Keratinocyte (primary cell): ENCODE results near the gene GSC2. TPM values are rescaled to one million over a fixed set of nuclear protein-coding genes. Genes with fewer than 3 reads are reported as not detected.

ENCODE experiments used
- DNase-seq: peaks from one replicate; pipeline ENCODE4 v3.0.0-alpha.2; 2011; ENCODE audit warnings: low read depth, missing footprints, low spot score
- FAIRE-seq: peaks from 2 replicates; lab custom pipeline; 2011; peaks lifted over from hg19 to GRCh38; lab: Jason Lieb, UNC
- H2AFZ ChIP-seq: 2 replicates; pipeline ENCODE4 v1.6.0; 2012; ENCODE audit warnings: low read length, control low read depth, inconsistent platforms; ENCODE audit not compliant: control insufficient read depth
- H3K27ac ChIP-seq: 2 replicates; pipeline ENCODE4 v1.5.1; 2011; ENCODE audit warnings: low read length; ENCODE audit not compliant: control insufficient read depth, insufficient read depth
- H3K27me3 ChIP-seq: 3 replicates; pipeline ENCODE4 v1.6.0; 2011; ENCODE audit warnings: low read length; ENCODE audit not compliant: control insufficient read depth, insufficient read depth; ENCODE audit errors: extremely low read depth
- H3K36me3 ChIP-seq, 2 experiments: 2 replicates in 1 of 2; 3 replicates in 1 of 2; pipeline ENCODE4 v1.5.1; 2011; ENCODE audit warnings: low read length in 2 of 2, mild to moderate bottlenecking in 1 of 2; ENCODE audit not compliant: control insufficient read depth in 2 of 2, insufficient read depth in 2 of 2; ENCODE audit errors: extremely low read depth in 1 of 2
- H3K4me1 ChIP-seq: 3 replicates; pipeline ENCODE4 v1.5.1; 2011; ENCODE audit warnings: low read length; ENCODE audit not compliant: control insufficient read depth, insufficient read depth; ENCODE audit errors: extremely low read depth
- H3K4me2 ChIP-seq: 3 replicates; pipeline ENCODE4 v1.6.0; 2011; ENCODE audit warnings: low read depth, low read length; ENCODE audit not compliant: control insufficient read depth, insufficient read depth; ENCODE audit errors: extremely low read depth
- H3K4me3 ChIP-seq, 3 experiments: fragments of 200-600 bp in 1 of 3; sonication (generic) in 1 of 3; 2 replicates in 2 of 3; 3 replicates in 1 of 3; pipeline ENCODE4 v1.5.1; 2011 to 2016; ENCODE audit warnings: low read length in 3 of 3, mild to moderate bottlenecking in 3 of 3, control low read depth in 2 of 3, inconsistent platforms in 1 of 3, low read depth in 1 of 3, mixed read lengths in 1 of 3, mixed run types in 1 of 3, moderate library complexity in 1 of 3; ENCODE audit not compliant: control insufficient read depth in 2 of 3, insufficient read depth in 2 of 3; ENCODE audit errors: extremely low read depth in 1 of 3
- H3K79me2 ChIP-seq: 2 replicates; pipeline ENCODE4 v1.6.0; 2012; ENCODE audit warnings: low read length; ENCODE audit not compliant: control insufficient read depth, insufficient read depth
- H3K9ac ChIP-seq: 3 replicates; pipeline ENCODE4 v1.6.0; 2011; ENCODE audit warnings: low read length; ENCODE audit not compliant: control insufficient read depth, insufficient read depth; ENCODE audit errors: extremely low read depth
- H3K9me1 ChIP-seq: 3 replicates; pipeline ENCODE4 v1.6.0; 2011; ENCODE audit warnings: low read length; ENCODE audit not compliant: control insufficient read depth, insufficient read depth; ENCODE audit errors: extremely low read depth
- H3K9me3 ChIP-seq: 2 replicates; pipeline ENCODE4 v1.5.1; 2012; ENCODE audit warnings: low read depth, low read length; ENCODE audit not compliant: control insufficient read depth
- H4K20me1 ChIP-seq: 3 replicates; pipeline ENCODE4 v1.6.0; 2011; ENCODE audit warnings: low read length; ENCODE audit not compliant: control insufficient read depth, insufficient read depth; ENCODE audit errors: extremely low read depth
- EZH2 ChIP-seq: IDR thresholded peaks from one replicate; pipeline ENCODE4 v1.6.1; 2012; ENCODE audit warnings: inconsistent platforms, mild to moderate bottlenecking, low read length, moderate library complexity
- dilution Hi-C: fragments of 300-500 bp; cut with MboI; formaldehyde crosslinking; loops from one replicate; pipeline ENCODE4 v1.7.0; 2020; ENCODE audit warnings: low sequenced_read_pairs; ENCODE audit not compliant: extremely low pct_ligation_motif_present
- polyA plus RNA-seq, 5 experiments: library from polyadenylated mRNA; depleted of rRNA in 3 of 5; stranded (reverse) in 3 of 5; stranded (forward) in 1 of 5; unstranded in 1 of 5; fragments of >200 nt; gene quantifications; 1 replicate in 1 of 5; 2 replicates in 3 of 5; 3 replicates in 1 of 5; pipeline versions ENCODE4 v1.2.1 to v1.2.3, GENCODE V29; 2011 to 2012; ENCODE audit warnings: missing spikeins in 2 of 5, low read depth in 1 of 5, low replicate concordance in 1 of 5
- TF ChIP-seq, protein P1 (sequence below), 3 experiments: IDR thresholded peaks in 1 of 3; conservative IDR thresholded peaks in 1 of 3; optimal IDR thresholded peaks in 1 of 3; 2 replicates in 2 of 3; 3 replicates in 1 of 3; pipeline versions ENCODE3 to v1.5.1; 2011; ENCODE audit warnings: low read length in 3 of 3, mild to moderate bottlenecking in 3 of 3, moderate library complexity in 2 of 3, control low read depth in 1 of 3, inconsistent platforms in 1 of 3; ENCODE audit not compliant: insufficient read depth in 2 of 3; ENCODE audit errors: extremely low read depth in 1 of 3

The GSC2 gene
- polyA plus RNA-seq, 1 donor (not counting 4 experiments of a cell fraction or from before 2014, with no cell fraction given), result not detected

DNA sequence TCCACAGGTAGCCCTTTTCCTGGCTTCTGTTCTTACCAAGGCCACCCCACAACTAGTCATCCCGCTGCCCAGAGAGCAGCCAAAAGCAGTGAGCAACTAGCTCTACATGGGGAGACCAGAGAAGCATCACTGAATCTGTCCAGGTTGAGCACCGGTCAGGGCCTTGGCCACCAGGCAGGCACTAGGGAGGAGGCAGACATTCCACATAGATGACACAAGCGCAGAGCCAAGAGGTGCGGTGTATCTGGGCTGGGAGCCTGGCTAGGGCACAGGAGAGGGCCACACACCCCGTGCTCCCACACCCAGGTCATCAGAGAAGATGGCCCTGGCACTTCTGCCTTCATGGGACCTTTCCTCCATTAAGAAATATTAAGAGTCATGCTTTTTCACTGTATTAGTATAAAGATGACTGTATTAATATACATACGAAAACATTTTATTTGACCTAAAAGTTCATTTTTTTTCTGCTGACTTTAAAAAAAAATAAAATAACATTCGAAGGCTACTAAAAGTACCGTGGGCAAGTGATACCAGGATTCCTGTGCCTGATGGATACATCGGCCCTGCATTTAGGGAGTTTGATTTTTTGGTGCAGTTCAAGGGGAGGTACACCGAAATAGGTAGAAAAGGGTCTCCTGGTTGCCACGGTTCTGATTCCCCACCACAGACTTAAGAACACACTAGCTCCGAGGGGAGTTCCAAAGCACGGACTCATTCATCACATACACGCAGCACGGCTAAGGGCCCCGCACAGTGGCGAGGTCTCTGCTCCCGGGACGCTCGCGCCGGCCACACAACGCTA is 29.1 kb downstream of the GSC2 start:
- FAIRE-seq (peak; percentile 44), DNase-seq (no peak)
- no peak for TF ChIP-seq EZH2
- TF ChIP-seq, protein P1, sequence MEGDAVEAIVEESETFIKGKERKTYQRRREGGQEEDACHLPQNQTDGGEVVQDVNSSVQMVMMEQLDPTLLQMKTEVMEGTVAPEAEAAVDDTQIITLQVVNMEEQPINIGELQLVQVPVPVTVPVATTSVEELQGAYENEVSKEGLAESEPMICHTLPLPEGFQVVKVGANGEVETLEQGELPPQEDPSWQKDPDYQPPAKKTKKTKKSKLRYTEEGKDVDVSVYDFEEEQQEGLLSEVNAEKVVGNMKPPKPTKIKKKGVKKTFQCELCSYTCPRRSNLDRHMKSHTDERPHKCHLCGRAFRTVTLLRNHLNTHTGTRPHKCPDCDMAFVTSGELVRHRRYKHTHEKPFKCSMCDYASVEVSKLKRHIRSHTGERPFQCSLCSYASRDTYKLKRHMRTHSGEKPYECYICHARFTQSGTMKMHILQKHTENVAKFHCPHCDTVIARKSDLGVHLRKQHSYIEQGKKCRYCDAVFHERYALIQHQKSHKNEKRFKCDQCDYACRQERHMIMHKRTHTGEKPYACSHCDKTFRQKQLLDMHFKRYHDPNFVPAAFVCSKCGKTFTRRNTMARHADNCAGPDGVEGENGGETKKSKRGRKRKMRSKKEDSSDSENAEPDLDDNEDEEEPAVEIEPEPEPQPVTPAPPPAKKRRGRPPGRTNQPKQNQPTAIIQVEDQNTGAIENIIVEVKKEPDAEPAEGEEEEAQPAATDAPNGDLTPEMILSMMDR (optimal IDR thresholded peaks at IDR 0.05 in 1 of 3, IDR thresholded peaks at IDR 0.05 in 1 of 3, conservative IDR thresholded peaks at IDR 0.05 in 1 of 3; ENCODE audit: extremely low read depth in 1 of 3, insufficient read depth in 2 of 3, low read length in 3 of 3), result no peak
- Histone ChIP-seq H3K27ac (peak overlapping the region; percentile 73), H3K36me3 (peaks cover 5 to 12% of the 10 kb centered on the region in 2 experiments), H3K9me3 (no peaks in the 10 kb centered on the region), H3K27me3 (no peaks in the 10 kb centered on the region), H3K79me2 (peaks cover 59% of the 10 kb centered on the region), H3K9me1 (peaks cover 15% of the 10 kb centered on the region), H3K4me3 (peak overlapping the region; percentile 83 to 90 (median 86)), H3K4me2 (peak overlapping the region; percentile 88), H3K9ac (peak overlapping the region; percentile 90), H4K20me1 (peaks cover 25% of the 10 kb centered on the region), H2AFZ (peak overlapping the region; percentile 59), H3K4me1 (peaks cover 20% of the 10 kb centered on the region)
- dilution Hi-C loops, result no loop called here

DNA sequence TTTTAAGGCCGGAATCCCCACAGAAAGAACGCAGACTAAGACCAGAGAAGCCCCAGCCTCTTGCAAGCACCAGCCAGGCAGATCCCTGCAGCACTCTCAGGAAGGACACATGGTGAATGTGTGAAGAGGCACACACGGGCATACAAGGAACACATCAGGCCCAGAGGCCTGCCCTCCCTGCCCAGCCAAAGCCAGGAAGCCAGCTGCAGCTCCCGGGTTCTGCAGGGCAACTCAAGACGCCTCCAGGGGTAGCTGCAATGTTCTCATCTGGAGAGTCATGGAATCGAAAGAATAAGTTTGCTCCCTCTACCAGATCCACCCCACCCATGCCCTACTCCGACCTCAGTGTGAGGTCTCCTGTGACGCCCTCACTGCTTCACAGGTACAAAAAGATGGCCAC is 30.1 kb downstream of the GSC2 start:
- Histone ChIP-seq H3K4me2 (peak overlapping the region; percentile 88), H3K9me3 (no peaks in the 10 kb centered on the region), H3K9me1 (peaks cover 15% of the 10 kb centered on the region), H3K4me3 (peak overlapping the region in 1 of 3 experiments; percentile 83), H3K79me2 (peaks cover 70% of the 10 kb centered on the region), H3K9ac (no peak overlapping the region), H3K4me1 (peaks cover 20% of the 10 kb centered on the region), H3K27ac (no peak overlapping the region), H3K27me3 (no peaks in the 10 kb centered on the region), H3K36me3 (peaks cover 8 to 12% of the 10 kb centered on the region in 2 experiments), H2AFZ (no peak overlapping the region), H4K20me1 (peaks cover 34% of the 10 kb centered on the region)
- dilution Hi-C loops, result no loop called here
- TF ChIP-seq, protein P1 (optimal IDR thresholded peaks at IDR 0.05 in 1 of 3, IDR thresholded peaks at IDR 0.05 in 1 of 3, conservative IDR thresholded peaks at IDR 0.05 in 1 of 3; ENCODE audit: extremely low read depth in 1 of 3, insufficient read depth in 2 of 3, low read length in 3 of 3), result no peak
- TF ChIP-seq EZH2, result no peak
- FAIRE-seq (no peak), DNase-seq (no peak)
